NCI-H2029 (cell line): ENCODE measurements around the gene ADGRL1.
"Not testable (repeated sequence)": the region's sequence is repeated elsewhere in the genome, so short reads cannot be mapped to it uniquely, and the experiment has no call there.

Source experiments
- DNase-seq: peaks from one replicate; lab custom pipeline; 2025; lab: John Stamatoyannopoulos, UW

The ADGRL1 gene

GRCh38 chr19:14205452-14206287, at the start of gene ADGRL1:
TSS of gene ADGRL1 (minus strand) at chr19:14206169. CDS start at chr19:14183602, 22,567 bp downstream.
- not testable (repeated sequence) for DNase-seq

GRCh38 chr19:14255316-14255715, 49.3 kb upstream of the ADGRL1 start:
- not testable (repeated sequence) for DNase-seq

- DNase-seq = not testable (repeated sequence)
These were observed 48.0 kb upstream of the ADGRL1 start for GRCh38 chr19:14253822-14254599.

- DNase-seq = not testable (repeated sequence)
These were observed 46.2 kb upstream of the ADGRL1 start for GRCh38 chr19:14252136-14252535.

GRCh38 chr19:14250870-14251269, 44.9 kb upstream of the ADGRL1 start:
- DNase-seq = no peak

GRCh38 chr19:14250315-14250714, 44.3 kb upstream of the ADGRL1 start:
- DNase-seq = not testable (repeated sequence)

GRCh38 chr19:14249891-14250290, 43.9 kb upstream of the ADGRL1 start:
- DNase-seq = not testable (repeated sequence)

- DNase-seq = peak; percentile 51
These were observed 43.2 kb upstream of the ADGRL1 start for GRCh38 chr19:14249012-14249754.

- DNase-seq = peak; percentile 45
These were observed 42.6 kb upstream of the ADGRL1 start for GRCh38 chr19:14248578-14249011.

- not testable (repeated sequence) for DNase-seq
These were observed 41.8 kb upstream of the ADGRL1 start for GRCh38 chr19:14247548-14248471.

- DNase-seq = not testable (repeated sequence)
These were observed 41.2 kb upstream of the ADGRL1 start for GRCh38 chr19:14247205-14247547.

- not testable (repeated sequence) for DNase-seq
These were observed 38.4 kb upstream of the ADGRL1 start for GRCh38 chr19:14244393-14244792.

GRCh38 chr19:14243718-14244117, 37.7 kb upstream of the ADGRL1 start:
- DNase-seq = not testable (repeated sequence)

- no peak for DNase-seq
These were observed 31.3 kb upstream of the ADGRL1 start for GRCh38 chr19:14237014-14237941.

GRCh38 chr19:14232945-14233344, 27.0 kb upstream of the ADGRL1 start:
- DNase-seq = not testable (repeated sequence)

GRCh38 chr19:14228446-14229071, 22.6 kb upstream of the ADGRL1 start:
- DNase-seq = not testable (repeated sequence)

GRCh38 chr19:14226498-14226897, 20.5 kb upstream of the ADGRL1 start:
- not testable (repeated sequence) for DNase-seq

GRCh38 chr19:14222886-14223285, 16.9 kb upstream of the ADGRL1 start:
- DNase-seq = no peak

- DNase-seq = not testable (repeated sequence)
These were observed 15.4 kb upstream of the ADGRL1 start for GRCh38 chr19:14221345-14221744.
